Esophagus squamous epithelium (tissue), 5 donors: Measurements from ENCODE around the gene NTMT1. TPM values are rescaled to one million over a fixed set of nuclear protein-coding genes. Genes with fewer than 3 reads are reported as not detected.

ENCODE experiments used
- DNase-seq: peaks from one replicate; lab custom pipeline; 2025; lab: John Stamatoyannopoulos, UW
- H3K27ac ChIP-seq, 4 donors: fragments of 200-600 bp; sonication (generic); one replicate each; pipeline ENCODE4 v1.5.1; 2016 to 2019; ENCODE audit warnings: mild to moderate bottlenecking in 1 of 4
- H3K27me3 ChIP-seq, 4 donors: fragments of 200-600 bp; sonication (generic); 1 replicate in 3 of 4; 2 replicates in 1 of 4; pipeline versions ENCODE4 v1.5.1 to v1.6.0; 2017 to 2021; ENCODE audit warnings: antibody characterized with exemption in 1 of 4
- H3K36me3 ChIP-seq, 3 donors: fragments of 200-600 bp; sonication (generic); one replicate each; pipeline ENCODE4 v1.5.1; 2016 to 2019
- H3K4me1 ChIP-seq, 3 donors: fragments of 200-600 bp; sonication (generic); one replicate each; pipeline ENCODE4 v1.5.1; 2017 to 2019
- H3K4me3 ChIP-seq, 4 donors: fragments of 200-600 bp; sonication (generic); 1 replicate in 3 of 4; 2 replicates in 1 of 4; pipeline ENCODE4 v1.5.1; 2016 to 2019; ENCODE audit warnings: mild to moderate bottlenecking in 2 of 4, moderate library complexity in 1 of 4
- H3K9me3 ChIP-seq, 3 donors: fragments of 200-600 bp; sonication (generic); one replicate each; pipeline ENCODE4 v1.5.1; 2016 to 2019
- CTCF ChIP-seq, 6 experiments: fragments of 450-650 bp in 4 of 6; fragments of 200-600 bp in 2 of 6; sonication (generic) in 2 of 6; IDR thresholded peaks; one replicate each; pipeline ENCODE4 v1.5.1; 2016 to 2019; ENCODE audit warnings: antibody characterized with exemption in 6 of 6, mild to moderate bottlenecking in 4 of 6, moderate library complexity in 4 of 6
- POLR2A ChIP-seq, 4 donors: fragments of 450-650 bp; IDR thresholded peaks; one replicate each; pipeline ENCODE4 v1.6.1; 2017; ENCODE audit warnings: antibody characterized with exemption in 4 of 4, mild to moderate bottlenecking in 4 of 4, moderate library complexity in 3 of 4
- WGBS, 2 donors: methylation state at CpG; one replicate each; pipeline ENCODE4 v1.1.5; 2018; 5-methylcytosine and 5-hydroxymethylcytosine counted together
- intact Hi-C: fragments of 100-400 bp; cut with DNase I; formaldehyde crosslinking; loops from one replicate; pipeline ENCODE4 v1.15.0; 2022
- total RNA-seq, 4 donors: library from RNA; depleted of rRNA; stranded (reverse); fragments of >200 nt; gene quantifications; one replicate each; pipeline ENCODE4 v1.1.0, GENCODE V29; 2016
- donor health status: DM: yes; HTN: yes; CAD: no.

NTMT1 gene
- total RNA-seq, 4 donors from 2014 or later, result 14.0 to 17.6 (median 16.0) TPM

- no peak for DNase-seq
- no peak for TF ChIP-seq POLR2A (IDR thresholded peaks at IDR 0.05)
- no peak for TF ChIP-seq CTCF (IDR thresholded peaks at IDR 0.05)
- Histone ChIP-seq H3K9me3 (no peaks in the 10 kb centered on the region), H3K4me3 (peak overlapping the region in 3 of 4 donors; percentile 48 to 65 (median 53)), H3K36me3 (no peaks in the 10 kb centered on the region), H3K27ac (peak overlapping the region; percentile 71 to 94 (median 91)), H3K4me1 (peaks cover 15 to 51% (median 26%) of the 10 kb centered on the region in 3 donors), H3K27me3 (peaks cover 0 to 11% (median 0%) of the 10 kb centered on the region in 4 donors)
- WGBS, 2 donors, result 70 to 74% methylated on average over 1 to 10 of the region's 14 CpGs
- intact Hi-C loops, result no loop called here
Observed at GRCh38 chr9:129598089-129598596, 27.8 kb upstream of the NTMT1 start.

GRCh38 chr9:129601082-129601674 lies 24.8 kb upstream of the NTMT1 start:
- Histone ChIP-seq H3K4me3 (no peak overlapping the region), H3K27me3 (peaks cover 0 to 11% (median 0%) of the 10 kb centered on the region in 4 donors), H3K36me3 (no peaks in the 10 kb centered on the region), H3K9me3 (no peaks in the 10 kb centered on the region), H3K4me1 (peaks cover 15 to 48% (median 21%) of the 10 kb centered on the region in 3 donors), H3K27ac (no peak overlapping the region)
- intact Hi-C loops, result no loop called here
- no peak for TF ChIP-seq POLR2A (IDR thresholded peaks at IDR 0.05)
- TF ChIP-seq CTCF (IDR thresholded peaks at IDR 0.05), result no peak
- DNase-seq, result no peak
- WGBS, 2 donors, result 78 to 79% methylated on average over 7 to 8 of the region's 9 CpGs

GRCh38 chr9:129602598-129603415 lies 23.2 kb upstream of the NTMT1 start:
- TF ChIP-seq CTCF (IDR thresholded peaks at IDR 0.05), result no peak
- TF ChIP-seq POLR2A (IDR thresholded peaks at IDR 0.05), result no peak
- H3K27me3 ChIP-seq, result peaks cover 0 to under 1% (median 0%) of the 10 kb centered on the region in 4 donors
- intact Hi-C loops, result no loop called here
- H3K4me3 ChIP-seq, result no peak overlapping the region
- no peaks in the 10 kb centered on the region for H3K36me3 ChIP-seq
- H3K27ac ChIP-seq, result no peak overlapping the region
- 22 to 52% methylated on average over 4 to 8 of the region's 10 CpGs for WGBS, 2 donors
- H3K9me3 ChIP-seq, result no peaks in the 10 kb centered on the region
- H3K4me1 ChIP-seq, result peaks cover 10 to 48% (median 17%) of the 10 kb centered on the region in 3 donors
- no peak for DNase-seq

- no peak overlapping the region for H3K27ac ChIP-seq
- DNase-seq, result no peak
- H3K27me3 ChIP-seq, result no peaks in the 10 kb centered on the region
- no peaks in the 10 kb centered on the region for H3K9me3 ChIP-seq
- no peak for TF ChIP-seq CTCF (IDR thresholded peaks at IDR 0.05)
- TF ChIP-seq POLR2A (IDR thresholded peaks at IDR 0.05), result no peak
- peaks cover 15 to 54% (median 24%) of the 10 kb centered on the region in 3 donors for H3K4me1 ChIP-seq
- 69 to 78% methylated on average over 5 to 7 of the region's 12 CpGs for WGBS, 2 donors
- H3K4me3 ChIP-seq, result no peak overlapping the region
- intact Hi-C loops, result no loop called here
- no peaks in the 10 kb centered on the region for H3K36me3 ChIP-seq
Observed at GRCh38 chr9:129604056-129604765, 21.8 kb upstream of the NTMT1 start.
